ENCODE measurements around the gene CARMIL1. TPM values are rescaled to one million over a fixed set of nuclear protein-coding genes. Genes with fewer than 3 reads are reported as not detected.

Gene CARMIL1
- total RNA-seq, 4 donors from 2014 or later: 6.2 to 17.2 (median 11.5) TPM

GRCh38 chr6:25640891-25641290 lies 361.7 kb downstream of the CARMIL1 start:
- H3K4me3 ChIP-seq: no peak overlapping the region
- 59 to 71% methylated on average over 3 to 4 of the region's 4 CpGs for WGBS, 2 donors (ENCODE audit: low coverage in 1 of 2)
- H3K9me3 ChIP-seq: peaks cover 0 to 8% (median 0%) of the 10 kb centered on the region in 3 donors
- H3K4me1 ChIP-seq: no peaks in the 10 kb centered on the region
- H3K27ac ChIP-seq: no peak overlapping the region
- TF ChIP-seq EP300 (IDR thresholded peaks at IDR 0.05) (no peak), POLR2A (IDR thresholded peaks at IDR 0.05) (no peak), POLR2AphosphoS5 (IDR thresholded peaks at IDR 0.05) (no peak), CTCF (IDR thresholded peaks at IDR 0.05) (no peak)
- no peaks in the 10 kb centered on the region for H3K36me3 ChIP-seq
- H3K27me3 ChIP-seq: peaks cover 29% of the 10 kb centered on the region
- no peak for ATAC-seq

GRCh38 chr6:25641377-25641776 lies 362.2 kb downstream of the CARMIL1 start:
- Histone ChIP-seq H3K4me1 (no peaks in the 10 kb centered on the region), H3K36me3 (no peaks in the 10 kb centered on the region), H3K9me3 (peaks cover 0 to 8% (median 0%) of the 10 kb centered on the region in 3 donors), H3K27me3 (peaks cover 29% of the 10 kb centered on the region), H3K4me3 (no peak overlapping the region), H3K27ac (no peak overlapping the region)
- 67 to 80% methylated on average over 5 of the region's 5 CpGs for WGBS, 2 donors (ENCODE audit: low coverage in 1 of 2)
- TF ChIP-seq CTCF (IDR thresholded peaks at IDR 0.05): no peak
- no peak for TF ChIP-seq POLR2AphosphoS5 (IDR thresholded peaks at IDR 0.05)
- no peak for TF ChIP-seq EP300 (IDR thresholded peaks at IDR 0.05)
- no peak for TF ChIP-seq POLR2A (IDR thresholded peaks at IDR 0.05)
- no peak for ATAC-seq

- no peaks in the 10 kb centered on the region for H3K36me3 ChIP-seq
- peaks cover 29% of the 10 kb centered on the region for H3K27me3 ChIP-seq
- peaks cover 0 to 8% (median 0%) of the 10 kb centered on the region in 3 donors for H3K9me3 ChIP-seq
- H3K27ac ChIP-seq: no peak overlapping the region
- H3K4me1 ChIP-seq: no peaks in the 10 kb centered on the region
- WGBS, 2 donors (ENCODE audit: low coverage in 1 of 2): 88 to 94% methylated on average over 3 of the region's 3 CpGs
- TF ChIP-seq CTCF (IDR thresholded peaks at IDR 0.05): no peak
- TF ChIP-seq POLR2A (IDR thresholded peaks at IDR 0.05): no peak
- no peak for TF ChIP-seq POLR2AphosphoS5 (IDR thresholded peaks at IDR 0.05)
- TF ChIP-seq EP300 (IDR thresholded peaks at IDR 0.05): no peak
- no peak overlapping the region for H3K4me3 ChIP-seq
- no peak for ATAC-seq
These were observed 362.9 kb downstream of the CARMIL1 start for GRCh38 chr6:25641940-25642666.

GRCh38 chr6:25642667-25643328 lies 363.6 kb downstream of the CARMIL1 start:
- no peaks in the 10 kb centered on the region for H3K4me1 ChIP-seq
- no peak overlapping the region for H3K4me3 ChIP-seq
- H3K27ac ChIP-seq: no peak overlapping the region
- no peak for TF ChIP-seq CTCF (IDR thresholded peaks at IDR 0.05)
- TF ChIP-seq POLR2A (IDR thresholded peaks at IDR 0.05): no peak
- no peak for TF ChIP-seq EP300 (IDR thresholded peaks at IDR 0.05)
- TF ChIP-seq POLR2AphosphoS5 (IDR thresholded peaks at IDR 0.05): no peak
- 83 to 93% methylated on average over 2 to 3 of the region's 3 CpGs for WGBS, 2 donors (ENCODE audit: low coverage in 1 of 2)
- H3K9me3 ChIP-seq: peaks cover 0 to 8% (median 0%) of the 10 kb centered on the region in 3 donors
- no peak for ATAC-seq
- peaks cover 29% of the 10 kb centered on the region for H3K27me3 ChIP-seq
- no peaks in the 10 kb centered on the region for H3K36me3 ChIP-seq
